ENCODE results near the gene MRPL23. TPM values are rescaled to one million over a fixed set of nuclear protein-coding genes. Genes with fewer than 3 reads are reported as not detected.

The MRPL23 gene
- total RNA-seq, 1 experiment from 2014 or later = 83.8 TPM

GRCh38 chr11:1931341-1932104 lies 15.6 kb upstream of the MRPL23 start:
- no TSS peak for BruUV-seq (replicated peaks)
- H3K27ac ChIP-seq (ENCODE audit: low read depth, low read length, poor library complexity, severe bottlenecking) = no peak overlapping the region
- no peak for DNase-seq (ENCODE audit: low spot score)
- H3K9me3 ChIP-seq (ENCODE audit: low read depth, low read length, poor library complexity, severe bottlenecking) = no peaks in the 10 kb centered on the region
- no peak for TF ChIP-seq CTCF (conservative IDR thresholded peaks at IDR 0.05; ENCODE audit: low read depth, low read length)
- TF ChIP-seq EZH2 (IDR thresholded peaks at IDR 0.05; ENCODE audit: borderline replicate concordance, low read depth, low read length, poor library complexity, severe bottlenecking) = no peak
- no peak overlapping the region for H3K4me3 ChIP-seq (ENCODE audit: low read depth, low read length, poor library complexity, severe bottlenecking)
- POLR2A ChIA-PET (ENCODE audit: low non-redundant PET) = no interaction called here
- no peaks in the 10 kb centered on the region for H3K4me1 ChIP-seq (ENCODE audit: insufficient read depth, low read length, poor library complexity, severe bottlenecking)
- H3K36me3 ChIP-seq (ENCODE audit: insufficient read depth, low read length, poor library complexity, severe bottlenecking) = no peaks in the 10 kb centered on the region
- CTCF ChIA-PET = no interaction called here
- no peaks in the 10 kb centered on the region for H3K27me3 ChIP-seq (replicated peaks; ENCODE audit: insufficient read depth, low read depth, low read length, poor library complexity)
- intact Hi-C loops (cut with micrococcal nuclease; ENCODE audit: unreplicated experiment) = no loop called here

GRCh38 chr11:1932105-1932480 lies 15.0 kb upstream of the MRPL23 start:
- Histone ChIP-seq H3K4me3 (ENCODE audit: low read depth, low read length, poor library complexity, severe bottlenecking) (no peak overlapping the region), H3K27me3 (replicated peaks; ENCODE audit: insufficient read depth, low read depth, low read length, poor library complexity) (no peaks in the 10 kb centered on the region), H3K36me3 (ENCODE audit: insufficient read depth, low read length, poor library complexity, severe bottlenecking) (no peaks in the 10 kb centered on the region), H3K9me3 (ENCODE audit: low read depth, low read length, poor library complexity, severe bottlenecking) (no peaks in the 10 kb centered on the region), H3K4me1 (ENCODE audit: insufficient read depth, low read length, poor library complexity, severe bottlenecking) (no peaks in the 10 kb centered on the region), H3K27ac (ENCODE audit: low read depth, low read length, poor library complexity, severe bottlenecking) (no peak overlapping the region)
- intact Hi-C loops (cut with micrococcal nuclease; ENCODE audit: unreplicated experiment) = no loop called here
- ChIA-PET POLR2A (ENCODE audit: low non-redundant PET) (no interaction called here), CTCF (no interaction called here)
- BruUV-seq (replicated peaks) = no TSS peak
- no peak for TF ChIP-seq EZH2 (IDR thresholded peaks at IDR 0.05; ENCODE audit: borderline replicate concordance, low read depth, low read length, poor library complexity, severe bottlenecking)
- TF ChIP-seq CTCF (conservative IDR thresholded peaks at IDR 0.05; ENCODE audit: low read depth, low read length) = no peak
- no peak for DNase-seq (ENCODE audit: low spot score)

GRCh38 chr11:1932681-1933080 lies 14.5 kb upstream of the MRPL23 start:
- ChIA-PET CTCF (no interaction called here), POLR2A (ENCODE audit: low non-redundant PET) (no interaction called here)
- Histone ChIP-seq H3K27ac (ENCODE audit: low read depth, low read length, poor library complexity, severe bottlenecking) (no peak overlapping the region), H3K27me3 (replicated peaks; ENCODE audit: insufficient read depth, low read depth, low read length, poor library complexity) (no peaks in the 10 kb centered on the region), H3K4me3 (ENCODE audit: low read depth, low read length, poor library complexity, severe bottlenecking) (no peak overlapping the region), H3K4me1 (ENCODE audit: insufficient read depth, low read length, poor library complexity, severe bottlenecking) (no peaks in the 10 kb centered on the region), H3K9me3 (ENCODE audit: low read depth, low read length, poor library complexity, severe bottlenecking) (no peaks in the 10 kb centered on the region), H3K36me3 (ENCODE audit: insufficient read depth, low read length, poor library complexity, severe bottlenecking) (no peaks in the 10 kb centered on the region)
- intact Hi-C loops (cut with micrococcal nuclease; ENCODE audit: unreplicated experiment) = no loop called here
- no peak for DNase-seq (ENCODE audit: low spot score)
- BruUV-seq (replicated peaks) = no TSS peak
- TF ChIP-seq EZH2 (IDR thresholded peaks at IDR 0.05; ENCODE audit: borderline replicate concordance, low read depth, low read length, poor library complexity, severe bottlenecking) = no peak
- TF ChIP-seq CTCF (conservative IDR thresholded peaks at IDR 0.05; ENCODE audit: low read depth, low read length) = no peak
